CD4-positive, alpha-beta memory T cell (primary cell): Measurements from ENCODE around the gene CC2D2A. TPM values are rescaled to one million over a fixed set of nuclear protein-coding genes. Genes with fewer than 3 reads are reported as not detected.

ENCODE experiments used
- CTCF ChIA-PET: fragments of 350-600 bp; sonication (Branson Sonifier 250); formaldehyde crosslinking; loops from one replicate; lab custom pipeline; 2021; ENCODE audit warnings: inconsistent platforms; ENCODE audit not compliant: partially characterized antibody; lab: Charles Lee
- POLR2A ChIA-PET: fragments of 350-600 bp; sonication (Branson Sonifier 250); formaldehyde crosslinking; loops from one replicate; lab custom pipeline; 2021; ENCODE audit not compliant: partially characterized antibody; lab: Charles Lee
- DNase-seq, 5 donors: peaks; one replicate each; pipeline versions ENCODE4 v3.0.0 to v3.0.0-alpha.2; 2020 to 2022; ENCODE audit warnings: mixed read lengths in 1 of 5
- H3K27ac ChIP-seq: one replicate; pipeline ENCODE4 v1.7.0; 2013; ENCODE audit warnings: low read depth, low read length
- H3K27me3 ChIP-seq: 2 replicates; pipeline ENCODE4 v1.7.0; 2013; ENCODE audit warnings: mild to moderate bottlenecking, low read length, moderate library complexity; ENCODE audit not compliant: insufficient read depth
- H3K36me3 ChIP-seq: 2 replicates; pipeline ENCODE4 v1.7.0; 2013; ENCODE audit warnings: mild to moderate bottlenecking, low read length, moderate library complexity; ENCODE audit not compliant: insufficient read depth
- H3K4me1 ChIP-seq: 2 replicates; pipeline ENCODE4 v1.7.0; 2013; ENCODE audit warnings: mild to moderate bottlenecking, low read length, moderate library complexity; ENCODE audit not compliant: insufficient read depth
- H3K4me3 ChIP-seq, 2 donors: one replicate each; pipeline ENCODE4 v1.7.0; 2013; ENCODE audit warnings: low read length in 2 of 2, mild to moderate bottlenecking in 1 of 2
- H3K9me3 ChIP-seq, 2 donors: one replicate each; pipeline ENCODE4 v1.7.0; 2013; ENCODE audit warnings: low read length in 2 of 2, control low read depth in 1 of 2; ENCODE audit not compliant: control insufficient read depth in 1 of 2
- H3K27ac Mint-ChIP-seq, 7 donors: one replicate each; pipeline ENCODE4 v1.8.0; 2020 to 2021; ENCODE audit warnings: mixed read lengths in 7 of 7, mild to moderate bottlenecking in 6 of 7, inconsistent platforms in 3 of 7, moderate library complexity in 3 of 7
- H3K27me3 Mint-ChIP-seq, 2 donors: one replicate each; pipeline ENCODE4 v1.8.0; 2020 to 2021; ENCODE audit warnings: mixed read lengths in 2 of 2
- H3K36me3 Mint-ChIP-seq, 2 donors: one replicate each; pipeline ENCODE4 v1.8.0; 2020 to 2021; ENCODE audit warnings: mixed read lengths in 2 of 2, inconsistent platforms in 1 of 2, mild to moderate bottlenecking in 1 of 2
- H3K4me1 Mint-ChIP-seq, 4 donors: one replicate each; pipeline ENCODE4 v1.8.0; 2020 to 2021; ENCODE audit warnings: mixed read lengths in 4 of 4, mild to moderate bottlenecking in 1 of 4
- H3K4me3 Mint-ChIP-seq, 8 donors: one replicate each; pipeline ENCODE4 v1.8.0; 2020 to 2021; ENCODE audit warnings: mixed read lengths in 8 of 8, mild to moderate bottlenecking in 7 of 8, moderate library complexity in 6 of 8, inconsistent platforms in 3 of 8
- H3K9me3 Mint-ChIP-seq, 8 donors: one replicate each; pipeline ENCODE4 v1.8.0; 2020 to 2021; ENCODE audit warnings: mixed read lengths in 8 of 8, mild to moderate bottlenecking in 5 of 8, inconsistent platforms in 3 of 8, moderate library complexity in 1 of 8
- intact Hi-C: fragments of 100-400 bp; cut with micrococcal nuclease; formaldehyde crosslinking; loops from one replicate; pipeline ENCODE4 v1.15.1; 2023
- polyA plus RNA-seq, 2 donors: library from polyadenylated mRNA; unstranded; fragments of 300-500 nt; fragmentation: Illumina TruSeq; gene quantifications; one replicate each; pipeline ENCODE4 v1.2.3, GENCODE V29; 2021
- total RNA-seq, 2 experiments: library from RNA; stranded (reverse); gene quantifications; one replicate each; pipeline ENCODE4 v1.2.3, GENCODE V29; 2021

CC2D2A gene
- total and polyA plus RNA-seq, 4 experiments from 2014 or later: 0.20 to 0.22 TPM; not detected in 2

GRCh38 chr4:15545371-15545770 is 75.7 kb downstream of the CC2D2A start:
- Histone ChIP-seq H3K27me3 (no peaks in the 10 kb centered on the region), H3K4me1 (peaks cover 10% of the 10 kb centered on the region), H3K9me3 (no peaks in the 10 kb centered on the region), H3K4me3 (no peak overlapping the region), H3K36me3 (no peaks in the 10 kb centered on the region), H3K27ac (no peak overlapping the region)
- Mint-ChIP-seq H3K27ac (peak overlapping the region in 1 of 7 donors; percentile 38), H3K9me3 (no peaks in the 10 kb centered on the region), H3K4me1 (peaks cover 10 to 15% (median 13%) of the 10 kb centered on the region in 4 donors), H3K27me3 (no peaks in the 10 kb centered on the region), H3K36me3 (peaks cover 4 to 35% of the 10 kb centered on the region in 2 donors), H3K4me3 (no peak overlapping the region)
- DNase-seq: no peak
- CTCF ChIA-PET: no interaction called here
- POLR2A ChIA-PET: no interaction called here
- intact Hi-C loops: no loop called here

- no peaks in the 10 kb centered on the region for H3K9me3 ChIP-seq
- intact Hi-C loops: no loop called here
- Mint-ChIP-seq H3K27ac (peak overlapping the region; percentile 7 to 85 (median 77)), H3K9me3 (no peaks in the 10 kb centered on the region), H3K4me1 (peaks cover 10 to 15% (median 13%) of the 10 kb centered on the region in 4 donors), H3K27me3 (no peaks in the 10 kb centered on the region), H3K36me3 (peaks cover 0 to 21% of the 10 kb centered on the region in 2 donors), H3K4me3 (peak overlapping the region; percentile 40 to 84 (median 70))
- peak in 4 of 5 donors; percentile 42 to 67 (median 53) for DNase-seq
- ChIA-PET CTCF (no interaction called here), POLR2A (no interaction called here)
- H3K36me3 ChIP-seq: no peaks in the 10 kb centered on the region
- peaks cover 10% of the 10 kb centered on the region for H3K4me1 ChIP-seq
- no peak overlapping the region for H3K4me3 ChIP-seq
- no peaks in the 10 kb centered on the region for H3K27me3 ChIP-seq
- H3K27ac ChIP-seq: no peak overlapping the region
Observed at GRCh38 chr4:15547392-15547791, 77.7 kb downstream of the CC2D2A start.

DNA sequence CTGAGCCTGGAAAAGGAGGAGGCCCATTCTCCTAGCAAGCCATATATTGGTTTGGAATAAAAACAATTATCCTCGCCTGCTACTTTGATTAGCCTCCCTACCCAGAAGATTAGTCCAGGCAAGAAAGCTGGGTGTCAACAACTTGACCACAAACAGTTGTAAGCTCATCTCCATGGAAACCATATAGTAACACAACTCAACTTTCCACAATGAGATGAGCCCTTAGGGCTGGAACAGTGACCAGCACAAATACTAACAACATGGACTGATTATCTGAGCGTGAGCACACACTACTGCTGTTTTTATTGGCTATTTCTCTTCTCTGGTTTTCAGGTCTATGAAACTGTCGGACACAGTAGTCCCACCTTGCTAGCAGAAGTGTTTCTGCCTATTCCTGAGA is 80.8 kb downstream of the CC2D2A start:
- Histone ChIP-seq H3K4me3 (no peak overlapping the region), H3K4me1 (peaks cover 10% of the 10 kb centered on the region), H3K9me3 (no peaks in the 10 kb centered on the region), H3K27ac (no peak overlapping the region), H3K27me3 (no peaks in the 10 kb centered on the region), H3K36me3 (no peaks in the 10 kb centered on the region)
- ChIA-PET CTCF (no interaction called here), POLR2A (no interaction called here)
- H3K36me3 Mint-ChIP-seq: peaks cover 0 to 2% of the 10 kb centered on the region in 2 donors
- intact Hi-C loops: no loop called here
- H3K9me3 Mint-ChIP-seq: no peaks in the 10 kb centered on the region
- no peaks in the 10 kb centered on the region for H3K27me3 Mint-ChIP-seq
- no peak for DNase-seq
- H3K27ac Mint-ChIP-seq: peak overlapping the region in 2 of 7 donors; percentile 37 to 39
- no peak overlapping the region for H3K4me3 Mint-ChIP-seq
- peaks cover 8 to 15% (median 10%) of the 10 kb centered on the region in 4 donors for H3K4me1 Mint-ChIP-seq

GRCh38 chr4:15551740-15552446 is 82.2 kb downstream of the CC2D2A start:
- Mint-ChIP-seq H3K27ac (peak overlapping the region in 2 of 7 donors; percentile 28 to 31), H3K9me3 (no peaks in the 10 kb centered on the region), H3K4me3 (no peak overlapping the region), H3K27me3 (no peaks in the 10 kb centered on the region), H3K4me1 (peaks cover 5 to 10% (median 8%) of the 10 kb centered on the region in 4 donors), H3K36me3 (no peaks in the 10 kb centered on the region)
- POLR2A ChIA-PET: no interaction called here
- intact Hi-C loops: no loop called here
- DNase-seq: no peak
- no peak overlapping the region for H3K27ac ChIP-seq
- CTCF ChIA-PET: no interaction called here
- no peak overlapping the region for H3K4me3 ChIP-seq
- H3K36me3 ChIP-seq: no peaks in the 10 kb centered on the region
- H3K9me3 ChIP-seq: no peaks in the 10 kb centered on the region
- peaks cover 5% of the 10 kb centered on the region for H3K4me1 ChIP-seq
- H3K27me3 ChIP-seq: no peaks in the 10 kb centered on the region

- Histone ChIP-seq H3K36me3 (no peaks in the 10 kb centered on the region), H3K9me3 (no peaks in the 10 kb centered on the region), H3K4me3 (no peak overlapping the region), H3K27ac (no peak overlapping the region), H3K4me1 (no peaks in the 10 kb centered on the region), H3K27me3 (no peaks in the 10 kb centered on the region)
- Mint-ChIP-seq H3K27me3 (no peaks in the 10 kb centered on the region), H3K27ac (peak overlapping the region in 2 of 7 donors; percentile 28 to 31), H3K36me3 (peaks cover 0 to 2% of the 10 kb centered on the region in 2 donors), H3K4me3 (no peak overlapping the region), H3K4me1 (peaks cover 0 to 4% (median 3%) of the 10 kb centered on the region in 4 donors), H3K9me3 (no peaks in the 10 kb centered on the region)
- CTCF ChIA-PET: no interaction called here
- intact Hi-C loops: no loop called here
- POLR2A ChIA-PET: no interaction called here
- no peak for DNase-seq
Observed at GRCh38 chr4:15552557-15553362, 83.1 kb downstream of the CC2D2A start.

DNA sequence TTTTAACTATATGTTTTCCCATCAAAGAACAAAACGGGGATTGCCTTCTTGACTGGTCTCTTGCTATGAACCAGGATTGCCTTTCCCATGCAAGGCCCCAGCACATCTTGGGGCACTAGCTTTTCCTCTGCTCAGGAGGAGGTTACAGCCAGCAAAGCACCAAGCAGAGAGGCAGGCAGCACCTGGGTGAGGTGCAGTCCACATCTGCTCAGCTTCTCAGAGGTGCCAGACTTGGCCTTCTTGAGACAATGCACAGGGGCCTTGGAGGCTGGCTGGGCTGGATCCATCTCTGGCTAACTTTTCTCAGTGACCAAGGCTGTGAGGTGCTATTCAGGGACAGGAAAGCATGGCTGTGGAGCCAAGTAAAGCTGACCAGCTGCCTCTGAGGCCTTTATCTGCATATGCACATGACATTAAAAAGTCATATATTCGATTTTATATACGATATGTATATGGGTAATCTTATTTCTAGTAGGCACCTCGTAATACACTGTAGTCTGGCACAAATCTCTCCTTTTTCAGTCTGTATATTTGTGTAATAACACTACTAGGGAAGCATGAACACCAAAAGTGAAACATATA is 86.9 kb downstream of the CC2D2A start:
- CTCF ChIA-PET: no interaction called here

More for the DNA sequence above, 86.9 kb downstream of the CC2D2A start:
- Histone ChIP-seq H3K27ac (no peak overlapping the region), H3K27me3 (no peaks in the 10 kb centered on the region), H3K4me3 (no peak overlapping the region), H3K4me1 (no peaks in the 10 kb centered on the region), H3K9me3 (no peaks in the 10 kb centered on the region), H3K36me3 (no peaks in the 10 kb centered on the region)
- H3K9me3 Mint-ChIP-seq: no peaks in the 10 kb centered on the region
- no peaks in the 10 kb centered on the region for H3K4me1 Mint-ChIP-seq
- intact Hi-C loops: no loop called here
- H3K27ac Mint-ChIP-seq: no peak overlapping the region
- POLR2A ChIA-PET: no interaction called here
- no peak overlapping the region for H3K4me3 Mint-ChIP-seq
- peaks cover 5 to 9% of the 10 kb centered on the region in 2 donors for H3K36me3 Mint-ChIP-seq
- DNase-seq: no peak
- H3K27me3 Mint-ChIP-seq: no peaks in the 10 kb centered on the region
